Measurements from ENCODE around the gene VPS13D. TPM values are rescaled to one million over a fixed set of nuclear protein-coding genes. Genes with fewer than 3 reads are reported as not detected.

Gene VPS13D
- total and polyA plus RNA-seq, 2 experiments from 2014 or later, result 10.7 to 34.9 TPM

DNA sequence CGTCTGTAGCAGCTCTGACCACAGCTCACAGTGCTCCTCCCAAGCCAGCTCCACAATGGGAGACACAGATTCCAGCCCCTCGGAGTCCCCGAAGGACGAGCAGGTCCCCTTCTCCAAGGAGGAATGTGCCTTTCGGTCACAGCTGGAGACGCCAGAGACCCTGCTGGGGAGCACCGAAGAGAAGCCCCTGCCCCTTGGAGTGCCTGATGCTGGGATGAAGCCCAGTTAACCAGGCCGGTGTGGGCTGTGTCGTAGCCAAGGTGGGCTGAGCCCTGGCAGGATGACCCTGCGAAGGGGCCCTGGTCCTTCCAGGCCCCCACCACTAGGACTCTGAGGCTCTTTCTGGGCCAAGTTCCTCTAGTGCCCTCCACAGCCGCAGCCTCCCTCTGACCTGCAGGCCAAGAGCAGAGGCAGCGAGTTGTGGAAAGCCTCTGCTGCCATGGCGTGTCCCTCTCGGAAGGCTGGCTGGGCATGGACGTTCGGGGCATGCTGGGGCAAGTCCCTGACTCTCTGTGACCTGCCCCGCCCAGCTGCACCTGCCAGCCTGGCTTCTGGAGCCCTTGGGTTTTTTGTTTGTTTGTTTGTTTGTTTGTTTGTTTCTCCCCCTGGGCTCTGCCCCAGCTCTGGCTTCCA, 22.9 kb upstream of the VPS13D start (continued):
- TF ChIP-seq, protein P1, sequence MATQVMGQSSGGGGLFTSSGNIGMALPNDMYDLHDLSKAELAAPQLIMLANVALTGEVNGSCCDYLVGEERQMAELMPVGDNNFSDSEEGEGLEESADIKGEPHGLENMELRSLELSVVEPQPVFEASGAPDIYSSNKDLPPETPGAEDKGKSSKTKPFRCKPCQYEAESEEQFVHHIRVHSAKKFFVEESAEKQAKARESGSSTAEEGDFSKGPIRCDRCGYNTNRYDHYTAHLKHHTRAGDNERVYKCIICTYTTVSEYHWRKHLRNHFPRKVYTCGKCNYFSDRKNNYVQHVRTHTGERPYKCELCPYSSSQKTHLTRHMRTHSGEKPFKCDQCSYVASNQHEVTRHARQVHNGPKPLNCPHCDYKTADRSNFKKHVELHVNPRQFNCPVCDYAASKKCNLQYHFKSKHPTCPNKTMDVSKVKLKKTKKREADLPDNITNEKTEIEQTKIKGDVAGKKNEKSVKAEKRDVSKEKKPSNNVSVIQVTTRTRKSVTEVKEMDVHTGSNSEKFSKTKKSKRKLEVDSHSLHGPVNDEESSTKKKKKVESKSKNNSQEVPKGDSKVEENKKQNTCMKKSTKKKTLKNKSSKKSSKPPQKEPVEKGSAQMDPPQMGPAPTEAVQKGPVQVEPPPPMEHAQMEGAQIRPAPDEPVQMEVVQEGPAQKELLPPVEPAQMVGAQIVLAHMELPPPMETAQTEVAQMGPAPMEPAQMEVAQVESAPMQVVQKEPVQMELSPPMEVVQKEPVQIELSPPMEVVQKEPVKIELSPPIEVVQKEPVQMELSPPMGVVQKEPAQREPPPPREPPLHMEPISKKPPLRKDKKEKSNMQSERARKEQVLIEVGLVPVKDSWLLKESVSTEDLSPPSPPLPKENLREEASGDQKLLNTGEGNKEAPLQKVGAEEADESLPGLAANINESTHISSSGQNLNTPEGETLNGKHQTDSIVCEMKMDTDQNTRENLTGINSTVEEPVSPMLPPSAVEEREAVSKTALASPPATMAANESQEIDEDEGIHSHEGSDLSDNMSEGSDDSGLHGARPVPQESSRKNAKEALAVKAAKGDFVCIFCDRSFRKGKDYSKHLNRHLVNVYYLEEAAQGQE (IDR thresholded peaks at IDR 0.05; ENCODE audit: unreplicated experiment), result no peak

DNA sequence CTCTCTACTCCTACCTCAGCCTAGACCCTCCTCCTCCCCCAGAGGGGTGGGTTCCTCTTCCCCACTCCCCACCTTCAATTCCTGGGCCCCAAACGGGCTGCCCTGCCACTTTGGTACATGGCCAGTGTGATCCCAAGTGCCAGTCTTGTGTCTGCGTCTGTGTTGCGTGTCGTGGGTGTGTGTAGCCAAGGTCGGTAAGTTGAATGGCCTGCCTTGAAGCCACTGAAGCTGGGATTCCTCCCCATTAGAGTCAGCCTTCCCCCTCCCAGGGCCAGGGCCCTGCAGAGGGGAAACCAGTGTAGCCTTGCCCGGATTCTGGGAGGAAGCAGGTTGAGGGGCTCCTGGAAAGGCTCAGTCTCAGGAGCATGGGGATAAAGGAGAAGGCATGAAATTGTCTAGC, 21.6 kb upstream of the VPS13D start:
- no peak overlapping the region for H3K4me3 Mint-ChIP-seq
- no peak overlapping the region for H3K27ac ChIP-seq (ENCODE audit: low read depth)
- H3K36me3 Mint-ChIP-seq (ENCODE audit: low read depth), result no peaks in the 10 kb centered on the region
- peaks cover 9% of the 10 kb centered on the region for H3K4me1 ChIP-seq (ENCODE audit: insufficient read depth)
- no peaks in the 10 kb centered on the region for H3F3A ChIP-seq (replicated peaks; ENCODE audit: low read depth)
- ATAC-seq, result no peak
- no peak for DNase-seq (ENCODE audit: low spot score)
- TF ChIP-seq NANOG (IDR thresholded peaks at IDR 0.05; ENCODE audit: borderline replicate concordance) (no peak), ZNF331 (CRISPR knock-in tag; IDR thresholded peaks at IDR 0.05; ENCODE audit: low read depth) (no peak), EZH2 (IDR thresholded peaks at IDR 0.05; ENCODE audit: low read depth, unreplicated experiment) (no peak), EZH2phosphoT487 (IDR thresholded peaks at IDR 0.05; ENCODE audit: unreplicated experiment) (no peak)
- TF ChIP-seq, protein P2, sequence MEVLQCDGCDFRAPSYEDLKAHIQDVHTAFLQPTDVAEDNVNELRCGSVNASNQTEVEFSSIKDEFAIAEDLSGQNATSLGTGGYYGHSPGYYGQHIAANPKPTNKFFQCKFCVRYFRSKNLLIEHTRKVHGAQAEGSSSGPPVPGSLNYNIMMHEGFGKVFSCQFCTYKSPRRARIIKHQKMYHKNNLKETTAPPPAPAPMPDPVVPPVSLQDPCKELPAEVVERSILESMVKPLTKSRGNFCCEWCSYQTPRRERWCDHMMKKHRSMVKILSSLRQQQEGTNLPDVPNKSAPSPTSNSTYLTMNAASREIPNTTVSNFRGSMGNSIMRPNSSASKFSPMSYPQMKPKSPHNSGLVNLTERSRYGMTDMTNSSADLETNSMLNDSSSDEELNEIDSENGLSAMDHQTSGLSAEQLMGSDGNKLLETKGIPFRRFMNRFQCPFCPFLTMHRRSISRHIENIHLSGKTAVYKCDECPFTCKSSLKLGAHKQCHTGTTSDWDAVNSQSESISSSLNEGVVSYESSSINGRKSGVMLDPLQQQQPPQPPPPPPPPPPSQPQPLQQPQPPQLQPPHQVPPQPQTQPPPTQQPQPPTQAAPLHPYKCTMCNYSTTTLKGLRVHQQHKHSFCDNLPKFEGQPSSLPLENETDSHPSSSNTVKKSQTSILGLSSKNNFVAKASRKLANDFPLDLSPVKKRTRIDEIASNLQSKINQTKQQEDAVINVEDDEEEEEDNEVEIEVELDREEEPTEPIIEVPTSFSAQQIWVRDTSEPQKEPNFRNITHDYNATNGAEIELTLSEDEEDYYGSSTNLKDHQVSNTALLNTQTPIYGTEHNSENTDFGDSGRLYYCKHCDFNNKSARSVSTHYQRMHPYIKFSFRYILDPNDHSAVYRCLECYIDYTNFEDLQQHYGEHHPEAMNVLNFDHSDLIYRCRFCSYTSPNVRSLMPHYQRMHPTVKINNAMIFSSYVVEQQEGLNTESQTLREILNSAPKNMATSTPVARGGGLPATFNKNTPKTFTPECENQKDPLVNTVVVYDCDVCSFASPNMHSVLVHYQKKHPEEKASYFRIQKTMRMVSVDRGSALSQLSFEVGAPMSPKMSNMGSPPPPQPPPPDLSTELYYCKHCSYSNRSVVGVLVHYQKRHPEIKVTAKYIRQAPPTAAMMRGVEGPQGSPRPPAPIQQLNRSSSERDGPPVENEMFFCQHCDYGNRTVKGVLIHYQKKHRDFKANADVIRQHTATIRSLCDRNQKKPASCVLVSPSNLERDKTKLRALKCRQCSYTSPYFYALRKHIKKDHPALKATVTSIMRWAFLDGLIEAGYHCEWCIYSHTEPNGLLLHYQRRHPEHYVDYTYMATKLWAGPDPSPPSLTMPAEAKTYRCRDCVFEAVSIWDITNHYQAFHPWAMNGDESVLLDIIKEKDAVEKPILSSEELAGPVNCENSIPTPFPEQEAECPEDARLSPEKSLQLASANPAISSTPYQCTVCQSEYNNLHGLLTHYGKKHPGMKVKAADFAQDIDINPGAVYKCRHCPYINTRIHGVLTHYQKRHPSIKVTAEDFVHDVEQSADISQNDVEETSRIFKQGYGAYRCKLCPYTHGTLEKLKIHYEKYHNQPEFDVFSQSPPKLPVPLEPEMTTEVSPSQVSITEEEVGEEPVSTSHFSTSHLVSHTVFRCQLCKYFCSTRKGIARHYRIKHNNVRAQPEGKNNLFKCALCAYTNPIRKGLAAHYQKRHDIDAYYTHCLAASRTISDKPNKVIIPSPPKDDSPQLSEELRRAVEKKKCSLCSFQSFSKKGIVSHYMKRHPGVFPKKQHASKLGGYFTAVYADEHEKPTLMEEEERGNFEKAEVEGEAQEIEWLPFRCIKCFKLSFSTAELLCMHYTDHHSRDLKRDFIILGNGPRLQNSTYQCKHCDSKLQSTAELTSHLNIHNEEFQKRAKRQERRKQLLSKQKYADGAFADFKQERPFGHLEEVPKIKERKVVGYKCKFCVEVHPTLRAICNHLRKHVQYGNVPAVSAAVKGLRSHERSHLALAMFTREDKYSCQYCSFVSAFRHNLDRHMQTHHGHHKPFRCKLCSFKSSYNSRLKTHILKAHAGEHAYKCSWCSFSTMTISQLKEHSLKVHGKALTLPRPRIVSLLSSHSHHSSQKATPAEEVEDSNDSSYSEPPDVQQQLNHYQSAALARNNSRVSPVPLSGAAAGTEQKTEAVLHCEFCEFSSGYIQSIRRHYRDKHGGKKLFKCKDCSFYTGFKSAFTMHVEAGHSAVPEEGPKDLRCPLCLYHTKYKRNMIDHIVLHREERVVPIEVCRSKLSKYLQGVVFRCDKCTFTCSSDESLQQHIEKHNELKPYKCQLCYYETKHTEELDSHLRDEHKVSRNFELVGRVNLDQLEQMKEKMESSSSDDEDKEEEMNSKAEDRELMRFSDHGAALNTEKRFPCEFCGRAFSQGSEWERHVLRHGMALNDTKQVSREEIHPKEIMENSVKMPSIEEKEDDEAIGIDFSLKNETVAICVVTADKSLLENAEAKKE (CRISPR knock-in tag; IDR thresholded peaks at IDR 0.05), result no peak
- TF ChIP-seq, protein P3, sequence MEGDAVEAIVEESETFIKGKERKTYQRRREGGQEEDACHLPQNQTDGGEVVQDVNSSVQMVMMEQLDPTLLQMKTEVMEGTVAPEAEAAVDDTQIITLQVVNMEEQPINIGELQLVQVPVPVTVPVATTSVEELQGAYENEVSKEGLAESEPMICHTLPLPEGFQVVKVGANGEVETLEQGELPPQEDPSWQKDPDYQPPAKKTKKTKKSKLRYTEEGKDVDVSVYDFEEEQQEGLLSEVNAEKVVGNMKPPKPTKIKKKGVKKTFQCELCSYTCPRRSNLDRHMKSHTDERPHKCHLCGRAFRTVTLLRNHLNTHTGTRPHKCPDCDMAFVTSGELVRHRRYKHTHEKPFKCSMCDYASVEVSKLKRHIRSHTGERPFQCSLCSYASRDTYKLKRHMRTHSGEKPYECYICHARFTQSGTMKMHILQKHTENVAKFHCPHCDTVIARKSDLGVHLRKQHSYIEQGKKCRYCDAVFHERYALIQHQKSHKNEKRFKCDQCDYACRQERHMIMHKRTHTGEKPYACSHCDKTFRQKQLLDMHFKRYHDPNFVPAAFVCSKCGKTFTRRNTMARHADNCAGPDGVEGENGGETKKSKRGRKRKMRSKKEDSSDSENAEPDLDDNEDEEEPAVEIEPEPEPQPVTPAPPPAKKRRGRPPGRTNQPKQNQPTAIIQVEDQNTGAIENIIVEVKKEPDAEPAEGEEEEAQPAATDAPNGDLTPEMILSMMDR (conservative IDR thresholded peaks at IDR 0.05; ENCODE audit: low read depth in 2 of 2), result no peak
- H3K9me3 Mint-ChIP-seq, result no peaks in the 10 kb centered on the region
- no peaks in the 10 kb centered on the region for H3K27me3 ChIP-seq (ENCODE audit: insufficient read depth)
- H3K79me2 ChIP-seq (replicated peaks; ENCODE audit: insufficient read depth), result no peaks in the 10 kb centered on the region
- H4K20me1 ChIP-seq (replicated peaks; ENCODE audit: insufficient read depth), result no peaks in the 10 kb centered on the region
- peak overlapping the region; percentile 76; the same call in 1 of the 2 replicates for H2AFZ ChIP-seq
- peaks cover 23% of the 10 kb centered on the region for H3K4me1 Mint-ChIP-seq
- no peak overlapping the region for H3K27ac Mint-ChIP-seq
- H3K36me3 ChIP-seq (ENCODE audit: insufficient read depth), result no peaks in the 10 kb centered on the region
- H3K27me3 Mint-ChIP-seq (ENCODE audit: insufficient read depth, low read depth, poor library complexity), result peaks cover 1% of the 10 kb centered on the region
- H3K9me2 ChIP-seq (ENCODE audit: insufficient read depth), result no peaks in the 10 kb centered on the region
- H3K4me3 ChIP-seq, result no peak overlapping the region
- H3K4me2 ChIP-seq, result no peak overlapping the region

Measured in GM23338 (cell line).